GM12892 (cell line): Measurements from ENCODE around the gene CFAP53.

Experiments
- DNase-seq: peaks from one replicate; pipeline ENCODE4 v3.0.0; 2011; ENCODE audit not compliant: insufficient read length
- FAIRE-seq: peaks from 2 replicates; lab custom pipeline; 2011; peaks lifted over from hg19 to GRCh38; lab: Jason Lieb, UNC
- POLR2A ChIP-seq: IDR thresholded peaks from 2 replicates; pipeline ENCODE4 v1.6.1; 2011; ENCODE audit warnings: low read depth, low read length, control low read depth
- POLR2AphosphoS5 ChIP-seq: IDR thresholded peaks from 2 replicates; pipeline ENCODE4 v1.6.1; 2011; ENCODE audit warnings: low read depth, low read length, control low read depth
- TAF1 ChIP-seq: IDR thresholded peaks from 2 replicates; pipeline ENCODE4 v1.6.1; 2011; ENCODE audit warnings: low read depth, mild to moderate bottlenecking, control low read depth, low read length, borderline replicate concordance

The CFAP53 gene

GRCh38 chr18:50285631-50286321 lies 19.5 kb upstream of the CFAP53 start:
- DNase-seq: no peak
- no peak for TF ChIP-seq POLR2AphosphoS5
- TF ChIP-seq TAF1: no peak
- no peak for TF ChIP-seq POLR2A
- FAIRE-seq: peak; percentile 38

- FAIRE-seq: no peak
- TF ChIP-seq POLR2AphosphoS5: no peak
- no peak for TF ChIP-seq POLR2A
- no peak for TF ChIP-seq TAF1
- DNase-seq: no peak
Measured at GRCh38 chr18:50285071-50285470, 18.8 kb upstream of the CFAP53 start.

GRCh38 chr18:50284255-50284885 lies 18.1 kb upstream of the CFAP53 start:
- no peak for TF ChIP-seq POLR2A
- TF ChIP-seq POLR2AphosphoS5: no peak
- TF ChIP-seq TAF1: no peak
- DNase-seq: no peak
- FAIRE-seq: no peak

GRCh38 chr18:50283469-50284209 lies 17.3 kb upstream of the CFAP53 start:
- no peak for FAIRE-seq
- TF ChIP-seq TAF1 (no peak), POLR2A (no peak), POLR2AphosphoS5 (no peak)
- DNase-seq: no peak

GRCh38 chr18:50282521-50283335 lies 16.4 kb upstream of the CFAP53 start:
- DNase-seq (no peak), FAIRE-seq (no peak)
- no peak for TF ChIP-seq POLR2AphosphoS5
- TF ChIP-seq TAF1: no peak
- no peak for TF ChIP-seq POLR2A

GRCh38 chr18:50281972-50282520 lies 15.8 kb upstream of the CFAP53 start:
- DNase-seq (no peak), FAIRE-seq (no peak)
- TF ChIP-seq POLR2AphosphoS5: no peak
- no peak for TF ChIP-seq POLR2A
- no peak for TF ChIP-seq TAF1

GRCh38 chr18:50281295-50281971 lies 15.1 kb upstream of the CFAP53 start, which contains the start of gene MBD1:
MBD1 (minus strand) TSS chr18:50281523; CDS start chr18:50279992, 1,531 bp downstream.
- FAIRE-seq (peak; percentile 100), DNase-seq (peak; percentile 97)
- TF ChIP-seq POLR2AphosphoS5 (peak; percentile 97), POLR2A (peak; percentile 98), TAF1 (0 out of 2 replicates have a peak, but pooled peaks have one; percentile 56)

GRCh38 chr18:50280707-50281294 lies 14.5 kb upstream of the CFAP53 start:
- no peak for FAIRE-seq
- TF ChIP-seq POLR2A (no peak), TAF1 (no peak), POLR2AphosphoS5 (no peak)
- DNase-seq: no peak

GRCh38 chr18:50279752-50280151 lies 13.5 kb upstream of the CFAP53 start:
- no peak for TF ChIP-seq POLR2AphosphoS5
- no peak for TF ChIP-seq TAF1
- TF ChIP-seq POLR2A: no peak; the same call in 1 of the 2 replicates
- no peak for DNase-seq
- no peak for FAIRE-seq

- no peak for TF ChIP-seq TAF1
- TF ChIP-seq POLR2A: no peak
- no peak for TF ChIP-seq POLR2AphosphoS5
- DNase-seq (no peak), FAIRE-seq (no peak)
Measured at GRCh38 chr18:50277942-50278341, 11.6 kb upstream of the CFAP53 start.
